Retinal pigment epithelial cell (primary cell): ENCODE data around the gene ARID2.

Experiments used
- DNase-seq: peaks from one replicate; pipeline ENCODE4 v3.0.0-alpha.2; 2010; ENCODE audit warnings: low read depth
- H3K4me3 ChIP-seq: 2 replicates; pipeline ENCODE4 v1.5.1; 2011; ENCODE audit warnings: mild to moderate bottlenecking, low read length, control low read depth, moderate library complexity
- CTCF ChIP-seq: conservative IDR thresholded peaks from 2 replicates; pipeline ENCODE4 v1.5.1; 2011; ENCODE audit warnings: low read depth, low read length, control low read depth, inconsistent platforms

The ARID2 gene

GRCh38 chr12:45688183-45688582 is 41.3 kb upstream of the ARID2 start:
- DNase-seq = no peak
- H3K4me3 ChIP-seq = no peak overlapping the region
- TF ChIP-seq CTCF = no peak

GRCh38 chr12:45695035-45695434 is 34.5 kb upstream of the ARID2 start:
- peak; percentile 11 for DNase-seq
- no peak overlapping the region for H3K4me3 ChIP-seq
- TF ChIP-seq CTCF = no peak

- no peak overlapping the region for H3K4me3 ChIP-seq
- TF ChIP-seq CTCF = no peak
- DNase-seq = no peak
Measured at GRCh38 chr12:45695606-45696005, 33.9 kb upstream of the ARID2 start.

- DNase-seq = no peak
- H3K4me3 ChIP-seq = no peak overlapping the region
- no peak for TF ChIP-seq CTCF
Measured at GRCh38 chr12:45696049-45696448, 33.5 kb upstream of the ARID2 start.

- no peak for TF ChIP-seq CTCF
- DNase-seq = no peak
- H3K4me3 ChIP-seq = no peak overlapping the region
Measured at GRCh38 chr12:45697371-45697770, 32.1 kb upstream of the ARID2 start.

GRCh38 chr12:45701296-45701695 is 28.2 kb upstream of the ARID2 start:
- no peak for TF ChIP-seq CTCF
- no peak for DNase-seq
- no peak overlapping the region for H3K4me3 ChIP-seq

- no peak for DNase-seq
- no peak for TF ChIP-seq CTCF
Measured at GRCh38 chr12:45703942-45704341, 25.6 kb upstream of the ARID2 start.

More at GRCh38 chr12:45703942-45704341, 25.6 kb upstream of the ARID2 start:
- H3K4me3 ChIP-seq = no peak overlapping the region
